Adrenal gland (tissue), 12 donors: ENCODE results near the gene CAPN5. TPM values are rescaled to one million over a fixed set of nuclear protein-coding genes. Genes with fewer than 3 reads are reported as not detected.

Experiments used
- DNase-seq, 7 donors: peaks; one replicate each; pipeline ENCODE4 v3.0.0-alpha.2; 2019 to 2020
- H3K27ac ChIP-seq, 5 donors: fragments of 200-600 bp; sonication (generic) in 4 of 5; 1 replicate in 3 of 5; 2 replicates in 2 of 5; pipeline versions ENCODE4 v1.5.1 to v1.8.0; 2016 to 2020; ENCODE audit warnings: mild to moderate bottlenecking in 1 of 5
- H3K27me3 ChIP-seq: fragments of 200-600 bp; 2 replicates; pipeline ENCODE4 v1.8.0; 2021
- H3K36me3 ChIP-seq, 2 donors: fragments of 200-600 bp; replicated peaks in 1 of 2; 1 replicate in 1 of 2; 2 replicates in 1 of 2; pipeline versions ENCODE4 v1.5.1 to v1.8.0; 2018 to 2022
- H3K4me1 ChIP-seq, 2 donors: fragments of 200-600 bp; replicated peaks in 1 of 2; 1 replicate in 1 of 2; 2 replicates in 1 of 2; pipeline versions ENCODE4 v1.5.1 to v1.8.0; 2018 to 2021
- H3K4me3 ChIP-seq, 4 donors: fragments of 200-600 bp; sonication (generic) in 3 of 4; one replicate each; pipeline ENCODE4 v1.5.1; 2016 to 2018
- H3K9me3 ChIP-seq, 3 donors: fragments of 200-600 bp; sonication (generic) in 1 of 3; replicated peaks in 1 of 3; 1 replicate in 2 of 3; 2 replicates in 1 of 3; pipeline versions ENCODE4 v1.5.1 to v1.8.0; 2016 to 2021
- POLR2A ChIP-seq, 2 donors: fragments of 450-650 bp; IDR thresholded peaks; one replicate each; pipeline ENCODE4 v1.6.1; 2017; ENCODE audit warnings: antibody characterized with exemption in 2 of 2, mild to moderate bottlenecking in 2 of 2, moderate library complexity in 1 of 2
- WGBS, 4 donors: extraction: QIAGEN DNeasy Blood & Tissue Kit in 2 of 4; methylation state at CpG; one replicate each; pipeline versions ENCODE4 v1.1.5 to v1.1.7; 2013 to 2017; 5-methylcytosine and 5-hydroxymethylcytosine counted together
- intact Hi-C, 2 donors: fragments of 100-400 bp; cut with DNase I; formaldehyde crosslinking; loops; one replicate each; pipeline versions ENCODE4 v1.14.1 to v1.15.0; 2022 to 2023
- polyA plus RNA-seq, 3 donors: library from polyadenylated mRNA; stranded (reverse); fragments of 200-250 nt in 2 of 3; fragments of 350-450 nt in 1 of 3; fragmentation: Illumina TruSeq in 1 of 3; extraction: RNeasy Lipid Tissue Mini Kit (QIAGEN cat#74804) in 1 of 3; gene quantifications; one replicate each; pipeline ENCODE4 v1.2.3, GENCODE V29; 2013 to 2014
- total RNA-seq, 9 donors: library from RNA; depleted of rRNA in 4 of 9; stranded (reverse); fragments of >200 nt in 4 of 9; fragments of 120-200 nt in 1 of 9; fragmentation: NEBNext Ultra II Directional in 1 of 9; extraction: Animal tissue kit (Norgen Biotek cat#: 25700) in 1 of 9; gene quantifications; one replicate each; pipeline versions ENCODE4 v1.1.0 to v1.2.4, GENCODE V29; 2013 to 2023
- TF ChIP-seq, protein P1 (sequence below), 6 experiments: fragments of 450-650 bp in 4 of 6; fragments of 200-600 bp in 2 of 6; sonication (generic) in 1 of 6; IDR thresholded peaks; 1 replicate in 5 of 6; 2 replicates in 1 of 6; pipeline versions ENCODE4 v1.5.1 to v1.8.0; 2016 to 2021; ENCODE audit warnings: antibody characterized with exemption in 6 of 6, mild to moderate bottlenecking in 2 of 6, moderate library complexity in 1 of 6
- donor health status: healthy with polysubstance abuse.
- donor health status: Bipolar disorder and iron deficiency.
- donor health status: DM: yes; HTN: yes; CAD: no.
- donor health status: DM: no; HTN: no; CAD: no.
- donor health status: DM: no; HTN: no; CAD: no.
- donor health status: DM: yes; HTN: yes; CAD: no.

Gene CAPN5
- total and polyA plus RNA-seq, 12 donors: 5.6 to 29.6 (median 18.4) TPM

DNA sequence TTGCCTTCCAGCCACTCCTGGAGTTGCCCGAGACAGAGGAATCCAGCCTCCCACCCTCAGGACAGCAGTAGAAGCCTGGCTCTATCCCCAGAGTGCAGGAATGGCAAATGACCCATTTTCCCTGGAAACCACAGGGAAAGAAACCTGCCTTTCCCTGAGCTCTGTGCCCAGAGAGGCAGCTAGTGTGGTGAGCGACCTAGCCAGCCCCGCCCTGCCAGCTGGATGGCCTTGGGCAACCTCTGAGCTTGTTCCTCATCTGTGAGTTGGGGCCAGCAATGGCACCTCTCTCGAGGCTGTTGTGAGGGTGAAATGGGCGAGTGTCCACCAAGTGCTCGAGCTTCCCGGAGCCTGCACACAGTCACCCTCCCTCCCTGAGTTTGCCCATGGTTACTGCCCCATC lies 39.5 kb downstream of the CAPN5 start:
- peak overlapping the region in 3 of 5 donors; percentile 36 to 63 (median 42) for H3K27ac ChIP-seq
- peak; percentile 76 to 94 (median 90) for DNase-seq
- intact Hi-C loops: no loop called here
- no peaks in the 10 kb centered on the region for H3K36me3 ChIP-seq
- H3K4me3 ChIP-seq: no peak overlapping the region
- 48 to 56% (median 53%) methylated on average over 1 to 7 of the region's 7 CpGs for WGBS, 4 donors
- no peaks in the 10 kb centered on the region for H3K27me3 ChIP-seq
- peak in 1 of 2 donors; percentile 45 for TF ChIP-seq POLR2A (IDR thresholded peaks at IDR 0.05)
- TF ChIP-seq, protein P1, sequence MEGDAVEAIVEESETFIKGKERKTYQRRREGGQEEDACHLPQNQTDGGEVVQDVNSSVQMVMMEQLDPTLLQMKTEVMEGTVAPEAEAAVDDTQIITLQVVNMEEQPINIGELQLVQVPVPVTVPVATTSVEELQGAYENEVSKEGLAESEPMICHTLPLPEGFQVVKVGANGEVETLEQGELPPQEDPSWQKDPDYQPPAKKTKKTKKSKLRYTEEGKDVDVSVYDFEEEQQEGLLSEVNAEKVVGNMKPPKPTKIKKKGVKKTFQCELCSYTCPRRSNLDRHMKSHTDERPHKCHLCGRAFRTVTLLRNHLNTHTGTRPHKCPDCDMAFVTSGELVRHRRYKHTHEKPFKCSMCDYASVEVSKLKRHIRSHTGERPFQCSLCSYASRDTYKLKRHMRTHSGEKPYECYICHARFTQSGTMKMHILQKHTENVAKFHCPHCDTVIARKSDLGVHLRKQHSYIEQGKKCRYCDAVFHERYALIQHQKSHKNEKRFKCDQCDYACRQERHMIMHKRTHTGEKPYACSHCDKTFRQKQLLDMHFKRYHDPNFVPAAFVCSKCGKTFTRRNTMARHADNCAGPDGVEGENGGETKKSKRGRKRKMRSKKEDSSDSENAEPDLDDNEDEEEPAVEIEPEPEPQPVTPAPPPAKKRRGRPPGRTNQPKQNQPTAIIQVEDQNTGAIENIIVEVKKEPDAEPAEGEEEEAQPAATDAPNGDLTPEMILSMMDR (IDR thresholded peaks at IDR 0.05): no peak
- H3K4me1 ChIP-seq: peaks cover 51 to 68% of the 10 kb centered on the region in 2 donors
- no peaks in the 10 kb centered on the region for H3K9me3 ChIP-seq

DNA sequence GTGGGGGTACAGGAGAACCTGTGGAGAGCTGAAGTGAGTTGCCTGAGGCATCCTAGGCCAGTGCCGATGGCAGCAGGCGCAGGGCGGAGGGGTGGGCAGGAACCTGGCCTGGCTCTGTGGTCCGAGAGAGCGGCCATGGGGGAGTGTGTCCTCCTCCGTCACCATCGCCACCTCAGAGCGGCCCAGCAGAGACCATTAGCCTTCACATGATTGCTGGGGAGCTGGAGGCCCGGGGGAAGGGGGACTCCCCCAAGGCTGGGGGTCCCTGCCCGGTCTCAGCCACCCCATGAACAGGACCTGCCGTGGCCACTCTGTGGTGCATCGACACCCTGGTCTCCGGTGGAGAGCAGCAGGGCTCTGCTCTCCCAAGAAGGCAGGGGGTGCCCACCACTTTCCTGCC lies 40.0 kb downstream of the CAPN5 start:
- intact Hi-C loops: no loop called here
- WGBS, 4 donors: 92 to 97% (median 95%) methylated on average over 5 to 13 of the region's 13 CpGs
- no peak for DNase-seq
- TF ChIP-seq, protein P1 (IDR thresholded peaks at IDR 0.05): no peak
- no peak for TF ChIP-seq POLR2A (IDR thresholded peaks at IDR 0.05)
- H3K4me3 ChIP-seq: no peak overlapping the region
- peak overlapping the region in 3 of 5 donors; percentile 36 to 63 (median 42) for H3K27ac ChIP-seq
- H3K4me1 ChIP-seq: peaks cover 54 to 69% of the 10 kb centered on the region in 2 donors
- H3K36me3 ChIP-seq: no peaks in the 10 kb centered on the region
- H3K27me3 ChIP-seq: no peaks in the 10 kb centered on the region
- no peaks in the 10 kb centered on the region for H3K9me3 ChIP-seq

DNA sequence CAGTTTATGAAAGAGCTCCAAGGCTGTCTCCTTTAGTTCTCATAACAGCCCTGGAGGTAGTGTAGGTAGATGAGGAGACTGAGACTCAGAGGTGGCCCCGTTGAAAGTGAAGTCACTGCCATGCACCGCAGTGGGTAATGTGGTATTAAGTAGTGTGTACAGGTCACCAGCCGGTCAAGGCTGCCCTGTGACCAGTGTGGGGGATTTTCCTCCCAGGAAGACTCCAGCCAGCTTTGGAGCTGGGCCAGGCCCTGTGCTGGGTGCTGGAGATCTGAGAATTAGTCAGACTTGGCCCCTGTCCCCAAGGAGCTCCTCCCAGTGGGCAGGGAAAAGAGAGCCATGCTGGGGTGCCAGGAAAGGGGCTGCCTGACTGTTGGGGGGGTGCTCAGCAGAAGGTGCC lies 41.2 kb downstream of the CAPN5 start:
- Histone ChIP-seq H3K9me3 (no peaks in the 10 kb centered on the region), H3K4me1 (peaks cover 54 to 69% of the 10 kb centered on the region in 2 donors), H3K27ac (peak overlapping the region in 3 of 5 donors; percentile 70 to 73 (median 72)), H3K27me3 (no peaks in the 10 kb centered on the region), H3K4me3 (no peak overlapping the region), H3K36me3 (no peaks in the 10 kb centered on the region)
- WGBS, 4 donors: 25 to 45% (median 43%) methylated on average over 2 to 3 of the region's 3 CpGs
- intact Hi-C loops: no loop called here
- TF ChIP-seq POLR2A (IDR thresholded peaks at IDR 0.05): peak in 1 of 2 donors; percentile 40
- TF ChIP-seq, protein P1 (IDR thresholded peaks at IDR 0.05): no peak
- DNase-seq: peak; percentile 87 to 97 (median 95)

DNA sequence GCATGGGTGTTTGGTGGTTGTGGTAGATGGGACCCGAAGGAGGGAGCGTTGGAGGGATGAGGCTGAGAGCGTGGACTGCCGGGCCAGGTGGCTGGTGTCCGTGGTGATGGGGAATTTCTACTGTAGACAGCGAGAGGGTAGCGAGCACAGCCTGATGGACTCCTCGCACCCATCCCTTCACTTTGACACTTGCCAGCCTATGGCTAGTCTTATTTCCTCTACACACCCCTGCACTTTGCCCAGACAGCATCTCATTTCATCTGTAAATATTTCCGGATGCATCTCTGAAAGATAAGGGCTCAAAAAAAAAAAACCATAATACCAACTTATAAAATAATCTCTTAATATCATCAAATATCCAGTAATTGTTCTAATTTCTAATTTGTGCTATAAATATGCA lies 41.7 kb downstream of the CAPN5 start:
- Histone ChIP-seq H3K4me3 (no peak overlapping the region), H3K36me3 (no peaks in the 10 kb centered on the region), H3K4me1 (peaks cover 54 to 69% of the 10 kb centered on the region in 2 donors), H3K27me3 (no peaks in the 10 kb centered on the region), H3K9me3 (no peaks in the 10 kb centered on the region), H3K27ac (peak overlapping the region in 3 of 5 donors; percentile 70 to 73 (median 72))
- WGBS, 4 donors: 82 to 92% (median 86%) methylated on average over 9 of the region's 9 CpGs
- no peak for DNase-seq
- TF ChIP-seq, protein P1 (IDR thresholded peaks at IDR 0.05): no peak
- no peak for TF ChIP-seq POLR2A (IDR thresholded peaks at IDR 0.05)
- intact Hi-C loops: no loop called here
